ENCODE data around the gene ZNF766. TPM values are rescaled to one million over a fixed set of nuclear protein-coding genes. Genes with fewer than 3 reads are reported as not detected.

The ZNF766 gene
- total RNA-seq, 2 experiments from 2014 or later = 15.8 to 17.1 TPM

DNA sequence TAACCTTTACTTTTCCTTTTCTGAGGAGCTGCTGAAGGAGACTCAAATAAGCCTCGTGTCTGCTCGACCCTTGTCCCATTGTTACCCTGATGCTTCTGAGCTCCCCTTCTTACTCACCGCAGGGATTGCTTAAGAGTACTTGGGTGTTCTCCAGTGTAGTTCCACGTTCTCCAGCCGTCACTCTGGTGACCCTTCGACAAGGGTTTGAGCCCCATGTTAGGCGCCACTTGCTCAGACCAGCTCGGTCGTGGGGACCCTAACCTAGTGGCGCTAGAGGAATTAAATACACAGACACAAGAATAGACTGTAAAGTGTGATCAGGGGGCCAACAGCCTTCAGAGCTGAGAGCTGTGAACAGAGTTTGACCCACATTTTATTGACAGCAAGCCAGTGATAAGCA is 37.9 kb downstream of the ZNF766 start:
- Histone ChIP-seq H3K9me3 (ENCODE audit: low read length) (peaks cover 50% of the 10 kb centered on the region), H3K79me2 (ENCODE audit: insufficient read depth, low read depth, low read length) (no peaks in the 10 kb centered on the region; the same call in 1 of the 2 replicates), H3K36me3 (ENCODE audit: insufficient read depth, low read length) (peaks cover 99% of the 10 kb centered on the region), H3K27ac (ENCODE audit: low read depth, low read length, poor library complexity, severe bottlenecking) (no peak overlapping the region), H4K20me1 (ENCODE audit: insufficient read depth, low read length) (no peaks in the 10 kb centered on the region), H3K4me3 (ENCODE audit: low read depth, low read length, poor library complexity, severe bottlenecking) (no peak overlapping the region), H3K4me2 (ENCODE audit: low read length) (no peak overlapping the region), H3K4me1 (ENCODE audit: insufficient read depth, low read length, poor library complexity, severe bottlenecking) (no peaks in the 10 kb centered on the region), H2AFZ (ENCODE audit: low read length) (no peak overlapping the region), H3K9me2 (ENCODE audit: insufficient read depth, low read length) (no peaks in the 10 kb centered on the region)
- DNase-seq (ENCODE audit: low spot score) = peak; percentile 53
- intact Hi-C loops (cut with micrococcal nuclease; ENCODE audit: unreplicated experiment) = no loop called here
- TF ChIP-seq, protein P1, sequence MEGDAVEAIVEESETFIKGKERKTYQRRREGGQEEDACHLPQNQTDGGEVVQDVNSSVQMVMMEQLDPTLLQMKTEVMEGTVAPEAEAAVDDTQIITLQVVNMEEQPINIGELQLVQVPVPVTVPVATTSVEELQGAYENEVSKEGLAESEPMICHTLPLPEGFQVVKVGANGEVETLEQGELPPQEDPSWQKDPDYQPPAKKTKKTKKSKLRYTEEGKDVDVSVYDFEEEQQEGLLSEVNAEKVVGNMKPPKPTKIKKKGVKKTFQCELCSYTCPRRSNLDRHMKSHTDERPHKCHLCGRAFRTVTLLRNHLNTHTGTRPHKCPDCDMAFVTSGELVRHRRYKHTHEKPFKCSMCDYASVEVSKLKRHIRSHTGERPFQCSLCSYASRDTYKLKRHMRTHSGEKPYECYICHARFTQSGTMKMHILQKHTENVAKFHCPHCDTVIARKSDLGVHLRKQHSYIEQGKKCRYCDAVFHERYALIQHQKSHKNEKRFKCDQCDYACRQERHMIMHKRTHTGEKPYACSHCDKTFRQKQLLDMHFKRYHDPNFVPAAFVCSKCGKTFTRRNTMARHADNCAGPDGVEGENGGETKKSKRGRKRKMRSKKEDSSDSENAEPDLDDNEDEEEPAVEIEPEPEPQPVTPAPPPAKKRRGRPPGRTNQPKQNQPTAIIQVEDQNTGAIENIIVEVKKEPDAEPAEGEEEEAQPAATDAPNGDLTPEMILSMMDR (conservative IDR thresholded peaks at IDR 0.05; ENCODE audit: low read length) = no peak
- TF ChIP-seq EZH2phosphoT487 (IDR thresholded peaks at IDR 0.05; ENCODE audit: borderline replicate concordance, low read depth, low read length) = no peak
- ChIA-PET CTCF (ENCODE audit: unreplicated experiment) (interaction anchor here (0.6 kb wide), 1 partner anchor 1774 kb away, joined by 3 read pairs; no protein-coding TSS in a partner anchor), POLR2A (no interaction called here)
- BruUV-seq (replicated peaks) = no TSS peak

GRCh38 chr19:52322429-52322828 is 53.0 kb downstream of the ZNF766 start:
- ChIA-PET POLR2A (no interaction called here), CTCF (ENCODE audit: unreplicated experiment) (no interaction called here)
- Histone ChIP-seq H2AFZ (ENCODE audit: low read length) (no peak overlapping the region), H3K9me2 (ENCODE audit: insufficient read depth, low read length) (no peaks in the 10 kb centered on the region), H3K27ac (ENCODE audit: low read depth, low read length, poor library complexity, severe bottlenecking) (no peak overlapping the region), H4K20me1 (ENCODE audit: insufficient read depth, low read length) (no peaks in the 10 kb centered on the region), H3K4me3 (ENCODE audit: low read depth, low read length, poor library complexity, severe bottlenecking) (no peak overlapping the region), H3K4me1 (ENCODE audit: insufficient read depth, low read length, poor library complexity, severe bottlenecking) (no peaks in the 10 kb centered on the region), H3K9me3 (ENCODE audit: low read length) (peaks cover 75% of the 10 kb centered on the region), H3K79me2 (ENCODE audit: insufficient read depth, low read depth, low read length) (no peaks in the 10 kb centered on the region), H3K4me2 (ENCODE audit: low read length) (no peak overlapping the region), H3K36me3 (ENCODE audit: insufficient read depth, low read length) (peaks cover 78% of the 10 kb centered on the region)
- DNase-seq (ENCODE audit: low spot score) = no peak
- intact Hi-C loops (cut with micrococcal nuclease; ENCODE audit: unreplicated experiment) = no loop called here
- no TSS peak for BruUV-seq (replicated peaks)
- TF ChIP-seq EZH2phosphoT487 (IDR thresholded peaks at IDR 0.05; ENCODE audit: borderline replicate concordance, low read depth, low read length) = no peak
- TF ChIP-seq, protein P1 (conservative IDR thresholded peaks at IDR 0.05; ENCODE audit: low read length) = no peak

DNA sequence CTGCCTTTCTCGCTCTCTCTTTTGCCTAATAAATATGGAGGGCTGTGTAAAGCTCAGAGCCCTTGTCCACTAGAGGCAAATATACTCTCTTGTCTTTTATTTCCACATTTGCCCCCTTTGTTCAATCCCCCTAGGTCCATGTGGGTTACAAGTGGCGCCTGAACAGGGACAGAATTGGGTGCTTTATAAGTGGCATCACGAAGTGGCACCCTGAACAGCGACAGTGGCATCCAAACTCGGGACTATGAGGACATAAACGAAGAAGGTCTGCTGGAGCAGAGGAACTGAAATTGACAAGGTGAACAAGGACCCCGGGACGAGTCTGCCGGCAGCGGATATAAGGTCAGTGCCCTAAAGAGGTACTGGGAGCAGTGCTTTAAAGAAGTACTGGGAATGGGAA is 62.4 kb downstream of the ZNF766 start:
- CTCF ChIA-PET (ENCODE audit: unreplicated experiment) = no interaction called here
- H3K4me2 ChIP-seq (ENCODE audit: low read length) = no peak overlapping the region
- no TSS peak for BruUV-seq (replicated peaks)
- no peak overlapping the region for H3K4me3 ChIP-seq (ENCODE audit: low read depth, low read length, poor library complexity, severe bottlenecking)
- no peak for TF ChIP-seq EZH2phosphoT487 (IDR thresholded peaks at IDR 0.05; ENCODE audit: borderline replicate concordance, low read depth, low read length)
- TF ChIP-seq, protein P1 (conservative IDR thresholded peaks at IDR 0.05; ENCODE audit: low read length) = no peak
- H3K79me2 ChIP-seq (ENCODE audit: insufficient read depth, low read depth, low read length) = no peaks in the 10 kb centered on the region
- no peaks in the 10 kb centered on the region for H3K36me3 ChIP-seq (ENCODE audit: insufficient read depth, low read length)
- DNase-seq (ENCODE audit: low spot score) = no peak
- no peak overlapping the region for H2AFZ ChIP-seq (ENCODE audit: low read length)
- POLR2A ChIA-PET = no interaction called here
- H3K9me3 ChIP-seq (ENCODE audit: low read length) = peaks cover 31% of the 10 kb centered on the region
- no peaks in the 10 kb centered on the region for H3K9me2 ChIP-seq (ENCODE audit: insufficient read depth, low read length)
- H3K27ac ChIP-seq (ENCODE audit: low read depth, low read length, poor library complexity, severe bottlenecking) = no peak overlapping the region
- intact Hi-C loops (cut with micrococcal nuclease; ENCODE audit: unreplicated experiment) = no loop called here
- no peaks in the 10 kb centered on the region for H4K20me1 ChIP-seq (ENCODE audit: insufficient read depth, low read length)
- H3K4me1 ChIP-seq (ENCODE audit: insufficient read depth, low read length, poor library complexity, severe bottlenecking) = no peaks in the 10 kb centered on the region
